ENCODE results near the gene SPATA31C2.
"Not testable (repeated sequence)": the region's sequence is repeated elsewhere in the genome, so short reads cannot be mapped to it uniquely, and the experiment has no call there.

SPATA31C2 gene

DNA sequence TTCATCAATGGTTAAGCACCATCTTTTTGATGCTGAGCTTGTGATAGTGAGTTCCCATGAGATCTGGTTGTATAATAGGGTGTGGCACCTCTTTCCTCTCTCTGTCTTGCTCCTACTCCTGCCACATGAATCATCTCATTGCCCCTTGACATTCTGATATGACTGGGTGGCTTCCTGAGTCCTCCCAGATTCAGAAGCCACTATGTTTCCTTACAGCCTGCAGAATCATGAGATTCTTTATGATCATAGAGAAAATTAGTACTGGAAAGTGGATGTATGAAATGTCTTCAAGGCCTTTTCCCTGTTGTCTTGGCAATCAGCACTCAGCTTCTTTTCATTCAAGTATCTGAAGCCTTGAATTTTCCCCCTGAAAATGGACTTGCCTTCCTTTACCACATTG is 14.9 kb downstream of the SPATA31C2 start:
- DNase-seq = not testable (repeated sequence)

DNA sequence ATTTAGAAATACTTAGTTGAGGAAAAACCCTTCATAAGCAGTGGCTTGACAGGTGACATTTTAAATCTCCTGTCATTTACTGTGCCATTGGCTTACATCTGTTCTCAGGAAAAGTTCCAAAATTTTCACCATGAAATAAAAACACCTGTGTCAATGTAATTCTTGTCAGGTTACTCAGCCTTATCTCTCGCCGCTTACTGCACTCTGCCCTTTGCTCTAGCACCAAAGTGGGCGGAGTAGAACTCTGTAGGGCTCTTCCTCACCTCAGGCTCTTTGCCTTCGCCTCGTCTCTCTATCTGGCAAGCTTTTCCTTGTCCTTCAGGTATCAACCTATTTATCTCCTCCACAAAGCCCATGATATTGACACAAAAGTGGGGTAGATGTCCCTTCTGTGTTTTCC is 20.2 kb downstream of the SPATA31C2 start:
- DNase-seq = not testable (repeated sequence)

DNA sequence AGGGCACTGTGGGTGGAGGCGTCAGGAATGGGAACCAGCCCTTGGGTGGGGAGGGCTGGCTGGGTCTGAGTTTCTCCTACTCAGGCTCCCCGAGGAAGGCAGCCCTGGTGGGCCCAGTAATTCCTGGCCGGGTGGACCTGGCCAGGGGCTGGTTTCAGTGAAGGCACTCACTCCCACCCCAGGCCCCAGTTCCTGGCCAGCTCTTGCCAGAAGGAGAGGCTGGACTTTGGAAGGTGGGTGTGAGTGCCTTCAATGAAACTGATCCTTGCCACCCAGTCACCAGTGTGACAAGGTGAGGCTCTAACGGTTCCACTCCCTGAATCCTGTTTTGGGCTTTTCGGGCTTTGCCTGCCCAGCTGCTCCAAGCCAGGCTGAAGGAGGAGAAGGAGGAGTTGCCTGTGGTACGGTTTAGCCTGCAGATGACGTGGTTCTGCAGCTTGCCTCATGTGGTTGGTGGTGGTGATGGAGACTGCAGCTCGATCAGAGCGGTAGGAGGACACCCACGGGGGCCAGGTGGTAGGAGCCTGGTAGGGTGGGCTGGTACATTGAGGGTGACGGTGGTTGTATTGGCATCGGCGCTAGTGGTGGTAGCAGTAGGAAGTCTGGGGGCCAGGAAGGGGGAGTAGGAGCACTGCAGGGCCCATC is 23.2 kb downstream of the SPATA31C2 start:
- DNase-seq = not testable (repeated sequence)

DNA sequence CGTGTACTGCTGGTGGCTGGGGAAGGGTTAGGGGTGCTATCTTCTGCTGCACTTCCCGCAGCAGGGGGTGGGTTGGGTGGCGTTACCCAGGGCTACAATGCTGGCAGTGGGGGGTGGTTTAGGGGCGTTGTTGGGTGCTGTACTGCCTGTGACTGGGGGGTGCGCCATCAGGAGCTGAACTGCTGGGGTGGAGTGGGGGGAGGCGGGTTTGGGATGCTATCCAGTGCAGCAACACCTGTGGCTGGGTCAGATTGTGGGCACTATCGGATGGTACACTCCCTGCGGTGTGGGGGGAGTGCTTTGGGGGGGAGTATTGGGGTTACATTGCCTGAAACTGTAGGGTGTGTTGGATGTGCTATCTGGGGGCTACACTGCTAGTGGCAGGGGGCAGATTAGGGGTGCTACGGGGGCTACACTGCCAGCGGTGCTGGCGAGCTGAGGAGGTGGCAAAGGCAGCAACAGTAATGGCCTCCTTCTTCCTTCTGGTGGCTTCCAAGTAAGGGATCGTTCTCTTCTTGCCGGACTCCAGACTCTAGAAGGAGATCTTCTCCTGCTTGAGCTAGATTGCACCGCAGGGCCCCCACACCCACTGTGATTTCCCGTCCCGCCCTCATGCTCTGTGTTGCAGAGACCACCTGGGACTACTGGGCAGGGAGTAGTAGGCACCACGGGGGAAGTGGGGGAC is 23.9 kb downstream of the SPATA31C2 start:
- DNase-seq = not testable (repeated sequence)

DNA sequence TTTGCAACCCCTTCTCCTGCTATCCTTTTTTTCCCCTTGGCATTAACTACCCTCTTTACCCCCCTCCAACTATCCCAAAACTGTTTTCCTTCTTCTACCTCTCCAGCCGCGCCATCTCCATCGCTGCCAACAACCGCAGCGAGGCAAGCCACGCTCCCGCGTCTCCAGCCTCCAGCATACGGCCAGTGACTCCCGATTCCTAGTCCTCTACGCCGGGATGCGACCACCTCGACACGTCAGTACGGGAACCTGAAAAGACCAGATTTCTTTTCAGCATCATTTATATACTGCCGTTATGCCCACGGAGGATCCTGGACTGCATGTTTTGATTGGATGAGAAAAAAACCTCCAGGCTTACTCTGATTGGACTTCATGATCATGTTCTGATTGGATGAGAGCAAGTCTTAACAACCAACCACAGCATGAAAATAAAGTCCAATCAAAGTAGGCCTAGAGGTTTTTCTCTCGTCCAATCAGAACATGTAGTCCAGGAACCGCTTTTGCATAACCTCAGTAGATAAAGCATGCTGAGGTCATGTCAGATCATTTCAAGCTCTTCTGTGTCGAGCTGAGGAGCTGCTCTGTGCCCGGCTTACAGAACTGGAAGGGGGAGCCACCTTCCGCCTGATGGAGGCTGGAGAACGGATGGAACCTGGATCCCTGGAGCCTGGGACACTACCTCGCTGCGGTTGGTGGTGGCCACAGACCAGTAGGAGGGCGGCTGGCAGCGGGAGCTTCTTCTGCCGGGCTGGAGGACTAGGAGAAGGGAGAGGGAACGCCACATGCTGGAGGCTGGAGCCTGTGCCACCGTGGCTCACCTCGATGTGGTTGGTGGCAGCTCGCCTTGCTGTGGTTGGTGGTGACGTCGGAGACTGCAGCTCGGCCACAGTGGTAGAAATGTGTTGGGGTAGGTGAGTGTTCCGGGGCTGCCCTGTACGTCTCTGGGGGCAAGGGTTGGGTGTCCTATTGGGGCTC is 24.8 kb downstream of the SPATA31C2 start:
- DNase-seq = not testable (repeated sequence)

DNA sequence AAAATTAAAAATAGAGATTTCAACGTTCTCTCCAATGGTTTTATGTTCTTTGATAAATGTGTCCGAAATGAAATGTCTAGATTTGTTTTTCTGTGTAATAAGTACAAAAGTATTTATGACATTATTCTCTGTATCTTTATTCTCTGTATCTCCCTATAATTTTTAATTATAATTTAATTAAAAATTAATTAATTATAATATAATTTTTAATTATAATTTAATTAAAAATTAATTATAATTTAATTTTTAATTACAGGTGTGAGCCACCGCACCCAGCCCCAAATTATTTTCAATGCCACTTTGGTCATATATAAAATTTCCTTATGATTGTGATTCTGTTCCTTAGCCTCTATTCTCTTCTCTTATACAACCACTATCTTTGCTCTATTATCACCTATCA is 28.2 kb downstream of the SPATA31C2 start:
- no peak for DNase-seq

DNA sequence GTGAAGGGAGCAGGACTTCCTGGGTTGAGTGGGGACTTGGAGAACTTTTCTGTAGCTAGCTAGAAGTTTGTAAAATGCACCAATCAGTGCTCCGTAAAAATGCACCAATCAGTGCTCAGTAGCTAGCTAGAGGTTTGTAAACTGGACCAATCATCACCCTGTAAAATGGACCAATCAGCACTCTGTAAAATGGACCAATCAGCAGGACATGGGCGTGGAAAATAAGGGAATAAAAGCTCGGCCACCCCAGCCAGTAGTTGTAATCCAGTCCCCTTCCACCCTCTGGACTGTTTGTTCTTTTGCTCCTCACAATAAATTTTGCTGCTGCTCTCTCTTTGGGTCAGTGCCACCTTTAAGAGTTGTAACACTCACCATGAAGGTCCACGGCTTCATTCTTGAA is 29.5 kb downstream of the SPATA31C2 start:
- no peak for DNase-seq

DNA sequence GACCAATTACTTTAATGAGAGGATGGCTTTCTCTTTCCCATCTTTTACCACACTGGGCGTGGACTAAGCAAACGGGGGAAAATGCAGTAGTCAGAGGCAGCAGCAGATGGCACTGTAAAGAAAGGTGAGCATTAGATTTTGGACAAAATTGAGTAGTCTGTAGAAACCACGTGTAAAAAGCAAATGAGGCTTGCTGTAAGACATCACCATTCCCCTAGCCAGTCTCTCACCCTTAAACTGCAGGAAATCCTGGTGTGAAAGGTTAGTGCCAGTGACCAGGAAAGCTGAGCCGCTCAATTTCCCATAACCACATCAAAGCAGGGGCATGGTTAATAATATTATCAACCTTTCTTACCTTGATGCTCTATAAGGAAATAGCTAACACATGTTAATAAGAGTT is 31.8 kb downstream of the SPATA31C2 start:
- DNase-seq = peak in 1 of 2 donors; percentile 26

DNA sequence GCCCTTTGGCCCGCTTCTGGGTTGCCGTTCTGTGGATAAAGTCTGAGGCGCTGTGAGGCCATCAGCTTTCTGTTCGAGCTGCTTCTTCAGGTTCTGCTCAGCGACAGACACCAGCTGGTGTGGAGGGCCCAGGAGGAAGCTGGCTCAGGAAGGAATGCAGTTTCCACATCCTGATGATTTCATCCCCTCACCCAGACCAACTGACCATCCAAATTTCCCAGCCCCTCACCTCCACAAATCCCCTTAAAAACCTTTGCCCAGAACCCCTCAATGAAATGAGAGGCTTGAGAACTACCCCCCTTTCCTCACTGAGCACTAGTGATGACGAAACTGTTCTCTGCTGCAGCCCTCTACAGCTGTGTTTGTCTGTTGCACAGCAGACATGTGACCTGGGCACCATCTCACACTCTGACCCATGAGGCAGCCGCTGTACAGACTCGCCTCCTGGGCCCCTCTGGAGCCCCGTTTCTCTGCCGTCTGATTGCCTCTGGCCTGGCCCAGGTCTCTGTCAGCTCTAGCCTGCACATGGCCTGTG is 45.4 kb downstream of the SPATA31C2 start:
- no peak for DNase-seq

DNA sequence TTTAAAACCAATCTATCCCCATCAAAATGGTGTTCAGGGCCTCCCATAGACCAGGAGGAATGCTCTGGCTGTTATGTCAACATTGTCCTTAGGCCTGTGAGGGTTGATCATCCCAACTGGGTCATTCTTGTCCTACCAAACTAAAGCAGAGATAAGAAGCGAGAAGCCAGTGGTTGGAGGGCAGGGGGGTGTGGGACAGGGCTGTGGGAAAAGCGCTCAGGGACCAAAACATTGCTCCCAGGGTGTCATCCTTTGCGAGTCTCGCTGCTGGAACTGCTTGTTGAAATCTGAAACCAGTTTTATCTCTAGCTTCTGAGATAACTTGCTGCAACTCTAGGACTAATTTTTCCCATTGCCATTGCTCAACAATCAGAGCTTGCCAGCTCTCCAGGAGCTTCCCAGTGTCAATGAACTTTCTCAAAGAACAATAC is 48.1 kb downstream of the SPATA31C2 start:
- DNase-seq = no peak

DNA sequence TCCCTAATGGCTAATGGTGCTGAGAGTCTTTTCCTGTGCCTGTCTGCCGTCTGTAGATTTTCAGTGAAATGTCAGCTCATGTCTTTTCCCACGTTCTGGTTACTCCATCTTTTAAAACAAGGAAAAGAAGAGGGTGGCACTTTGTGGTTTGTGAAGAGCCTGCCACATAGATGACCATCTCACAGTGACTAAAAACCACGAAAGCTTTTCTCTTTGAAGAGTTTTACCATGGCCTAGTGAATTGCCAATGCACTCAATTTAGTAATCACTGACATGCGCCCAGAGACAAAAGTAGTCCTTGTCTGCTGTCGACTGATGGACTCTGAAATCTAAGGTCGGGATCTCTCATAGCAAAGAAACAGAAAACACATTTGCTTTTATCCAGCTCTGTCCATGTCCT is 50.4 kb downstream of the SPATA31C2 start:
- no peak for DNase-seq

DNA sequence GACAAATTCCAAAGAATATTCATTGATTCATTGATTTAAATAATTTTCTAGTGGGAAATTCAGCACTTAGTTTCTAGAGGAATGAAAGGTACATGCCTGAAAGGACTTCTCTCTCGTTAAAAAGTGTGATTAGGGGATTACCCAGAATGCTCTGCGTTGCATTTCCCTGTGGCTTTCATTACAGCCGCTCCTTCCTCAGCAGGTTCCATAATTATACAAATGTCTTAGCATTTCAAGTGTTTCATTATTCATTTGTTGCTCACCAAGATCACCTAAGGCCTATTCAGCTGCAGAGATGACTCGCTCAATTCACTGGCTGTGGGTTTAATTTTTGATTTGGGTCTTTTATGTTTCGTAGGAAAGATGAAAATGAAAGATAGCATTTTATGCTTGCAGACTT is 52.8 kb downstream of the SPATA31C2 start:
- DNase-seq = no peak

DNA sequence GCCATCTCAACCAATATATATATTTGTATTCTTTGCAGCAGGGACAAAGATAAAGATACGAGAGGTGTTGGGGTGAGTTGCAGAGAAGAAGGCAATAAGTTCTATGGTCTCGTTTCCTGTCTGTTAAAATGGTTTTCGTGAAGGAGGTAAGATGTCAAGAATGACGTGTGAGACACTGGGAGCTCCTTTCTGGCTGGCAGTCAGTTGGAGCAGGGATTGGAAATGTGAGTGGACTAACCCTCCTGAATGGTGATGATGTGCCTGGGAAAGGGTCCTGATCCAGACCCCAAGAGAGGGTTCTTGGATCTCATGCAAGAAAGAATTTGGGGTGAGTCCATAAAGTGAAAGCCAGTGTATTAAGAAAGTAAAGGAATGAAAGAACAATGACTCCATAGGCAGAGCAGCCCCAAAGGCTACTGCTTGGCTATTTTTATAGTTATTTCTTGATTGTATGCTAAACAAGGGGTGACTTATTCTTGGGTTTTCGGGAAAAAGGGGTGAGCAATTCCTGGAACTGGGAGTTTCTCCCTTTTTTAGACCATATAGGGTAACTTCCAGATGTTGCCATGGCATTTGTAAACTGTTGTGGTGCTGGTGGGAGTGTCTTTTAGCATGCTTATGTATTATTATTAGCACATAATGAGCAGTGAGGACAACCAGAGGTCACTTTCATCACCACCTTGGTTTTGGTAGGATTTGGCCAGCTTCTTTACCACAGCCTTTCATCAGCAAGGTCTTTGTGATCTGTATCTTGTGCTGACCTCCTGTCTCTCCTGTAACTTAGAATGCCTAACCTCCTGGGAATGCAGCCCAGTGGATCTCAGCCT is 53.7 kb downstream of the SPATA31C2 start:
- no peak for DNase-seq
